Measurements from ENCODE around the gene YPEL3.

- TF ChIP-seq POLR2A (IDR thresholded peaks at IDR 0.05), result no peak
- TF ChIP-seq CTCF (IDR thresholded peaks at IDR 0.05), result no peak
Measured at GRCh38 chr16:30063278-30063892, 32.6 kb downstream of the YPEL3 start.

All from body of pancreas (tissue), 4 donors.